K562 (cell line): ENCODE data around the gene HOXB7. TPM values are rescaled to one million over a fixed set of nuclear protein-coding genes. Genes with fewer than 3 reads are reported as not detected.

Source experiments
- CAMTA2 ChIP-seq: fragments of 250-450 bp; sonication (Bioruptor Pico); conservative IDR thresholded peaks from 2 replicates; pipeline ENCODE4 v1.5.1; 2022
- CEBPZ ChIP-seq: fragments of 150-350 bp; IDR thresholded peaks from 2 replicates; pipeline ENCODE4 v1.6.1; 2014; ENCODE audit warnings: low read depth, mild to moderate bottlenecking, low read length, borderline replicate concordance
- FOXK2 ChIP-seq, 2 experiments: fragments of 450-650 bp; IDR thresholded peaks in 1 of 2; conservative IDR thresholded peaks in 1 of 2; 2 replicates each; pipeline ENCODE4 v1.6.1; 2016; ENCODE audit warnings: low read depth in 2 of 2, mild to moderate bottlenecking in 1 of 2
- GATAD2B ChIP-seq: fragments of 450-650 bp; IDR thresholded peaks from 2 replicates; pipeline ENCODE4 v1.6.1; 2017; ENCODE audit warnings: mild to moderate bottlenecking, borderline replicate concordance
- GTF2A2 ChIP-seq: IDR thresholded peaks from 2 replicates; pipeline ENCODE4 v1.6.1; 2016; ENCODE audit warnings: mild to moderate bottlenecking, missing genetic modification characterization, missing compliant biosample characterization
- HNRNPH1 ChIP-seq: fragments of 200-400 bp; formaldehyde crosslinking; optimal IDR thresholded peaks from 2 replicates; pipeline ENCODE3; 2017; ENCODE audit warnings: low read depth, mild to moderate bottlenecking, low read length, moderate library complexity
- NR2C2 ChIP-seq, 2 experiments: fragments of 200-800 bp in 1 of 2; sonication (Bioruptor generic) in 1 of 2; sonication (generic) in 1 of 2; formaldehyde crosslinking in 1 of 2; IDR thresholded peaks; 2 replicates each; pipeline versions ENCODE4 v1.6.1 to v1.8.0; 2016 to 2022; ENCODE audit warnings: mild to moderate bottlenecking in 1 of 2, missing compliant biosample characterization in 1 of 2, missing genetic modification characterization in 1 of 2, missing genetic modification reagents in 1 of 2
- PKNOX1 ChIP-seq: fragments of 450-650 bp; IDR thresholded peaks from 2 replicates; pipeline ENCODE4 v1.6.1; 2016
- SRF ChIP-seq, 2 experiments: fragments of 250-450, 450-650 bp in 1 of 2; sonication (Bioruptor Pico) in 1 of 2; sonication (generic) in 1 of 2; formaldehyde crosslinking; IDR thresholded peaks; 2 replicates each; pipeline versions ENCODE4 v1.5.0 to v1.5.1; 2020 to 2022; ENCODE audit warnings: mild to moderate bottlenecking in 1 of 2, missing genetic modification reagents in 1 of 2
- TAL1 ChIP-seq: fragments of 450-650 bp; IDR thresholded peaks from 2 replicates; pipeline ENCODE4 v1.6.1; 2016; ENCODE audit warnings: mild to moderate bottlenecking
- TCF3 ChIP-seq: sonication (generic); formaldehyde crosslinking; IDR thresholded peaks from 2 replicates; pipeline ENCODE4 v1.4.0; 2020; ENCODE audit warnings: mild to moderate bottlenecking, missing genetic modification reagents
- ZNF639 ChIP-seq, 2 experiments: fragments of 200-800 bp in 1 of 2; sonication (Bioruptor generic) in 1 of 2; sonication (generic) in 1 of 2; formaldehyde crosslinking in 1 of 2; IDR thresholded peaks in 1 of 2; conservative IDR thresholded peaks in 1 of 2; 2 replicates each; pipeline versions ENCODE4 v1.5.0 to v1.6.1; 2016 to 2020; ENCODE audit warnings: missing compliant biosample characterization in 1 of 2, missing genetic modification characterization in 1 of 2, missing genetic modification reagents in 1 of 2
- ZNF778 ChIP-seq: fragments of 450-650 bp; formaldehyde crosslinking; IDR thresholded peaks from 2 replicates; pipeline ENCODE4 v1.4.0; 2020; ENCODE audit warnings: mild to moderate bottlenecking, moderate library complexity
- polyA plus RNA-seq, 8 experiments: library from polyadenylated mRNA; depleted of rRNA in 4 of 8; stranded (reverse) in 5 of 8; unstranded in 3 of 8; fragments of >200 nt; fragmentation: Nextera tagmentation in 2 of 8; fragmentation: Illumina TruSeq in 1 of 8; extraction: Ambion mirVana in 2 of 8; extraction: Trizol in 1 of 8; gene quantifications; 2 replicates each; pipeline versions ENCODE4 v1.2.1 to v1.2.3, GENCODE V29; 2011 to 2014; ENCODE audit warnings: inconsistent platforms in 1 of 8, missing spikeins in 1 of 8
- total RNA-seq, 7 experiments: library from RNA; depleted of rRNA in 6 of 7; stranded (reverse); fragments of >200 nt in 6 of 7; fragmentation: Illumina TruSeq in 2 of 7; extraction: Trizol in 2 of 7; gene quantifications; 2 replicates each; pipeline versions ENCODE4 v1.2.1 to v1.2.3, GENCODE V29; 2011 to 2021; ENCODE audit warnings: low replicate concordance in 1 of 7
- TF ChIP-seq, protein P1 (sequence below): fragments of 250-450 bp; sonication (Bioruptor Pico); IDR thresholded peaks from 2 replicates; pipeline ENCODE4 v1.4.0; 2020; ENCODE audit warnings: borderline replicate concordance
- TF ChIP-seq, protein P2 (sequence below): fragments of 250-450 bp; sonication (Bioruptor Pico); IDR thresholded peaks from 2 replicates; pipeline ENCODE4 v1.4.0; 2020; ENCODE audit warnings: mild to moderate bottlenecking, moderate library complexity, borderline replicate concordance

The HOXB7 gene
- total and polyA plus RNA-seq, 9 of the 15 experiments (the other 6 are each of a cell fraction or from before 2014, with no cell fraction given), result 5.5 to 16.7 (median 8.3) TPM

DNA sequence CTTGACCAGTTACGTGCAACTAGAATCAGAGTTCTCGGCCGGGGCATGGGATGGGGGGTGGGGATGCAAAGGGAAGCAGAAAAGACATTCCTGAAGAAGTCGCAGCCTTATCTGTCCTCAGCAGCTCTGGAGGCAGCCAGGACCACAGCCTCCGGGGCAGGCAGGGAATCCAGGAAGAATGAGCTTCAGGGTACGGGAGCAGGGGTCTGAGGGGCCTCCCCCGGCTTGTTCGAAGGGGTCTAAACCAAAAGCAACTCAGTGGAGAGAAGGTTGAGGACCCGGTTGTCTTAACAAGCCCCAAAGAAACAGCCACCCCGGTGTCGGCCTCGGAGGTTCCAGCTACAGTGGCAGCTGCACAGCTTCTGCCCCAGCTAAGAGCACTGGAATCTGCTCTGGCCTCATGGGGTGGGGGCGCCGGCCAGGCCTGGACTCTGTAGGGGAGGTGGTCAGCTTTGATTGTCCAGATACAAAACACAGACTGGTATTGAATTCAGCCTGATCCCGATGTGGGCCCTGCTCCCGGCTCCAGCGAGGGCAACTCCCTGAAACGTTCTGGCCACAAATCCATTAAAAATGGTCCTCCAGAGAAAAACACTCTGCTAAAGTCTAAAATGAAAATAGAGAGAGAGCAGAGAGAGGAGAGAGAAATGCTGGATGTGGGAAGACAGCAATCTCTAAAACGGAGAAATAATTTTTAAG, 40.3 kb downstream of the HOXB7 start (continued):
- TF ChIP-seq ZNF639 (CRISPR knock-in tag; conservative IDR thresholded peaks at IDR 0.05 in 1 of 2, IDR thresholded peaks at IDR 0.05 in 1 of 2), result 0 out of 4 replicates have a peak, but pooled peaks of 1 of the 2 experiments have one; percentile 36
- TF ChIP-seq, protein P1, sequence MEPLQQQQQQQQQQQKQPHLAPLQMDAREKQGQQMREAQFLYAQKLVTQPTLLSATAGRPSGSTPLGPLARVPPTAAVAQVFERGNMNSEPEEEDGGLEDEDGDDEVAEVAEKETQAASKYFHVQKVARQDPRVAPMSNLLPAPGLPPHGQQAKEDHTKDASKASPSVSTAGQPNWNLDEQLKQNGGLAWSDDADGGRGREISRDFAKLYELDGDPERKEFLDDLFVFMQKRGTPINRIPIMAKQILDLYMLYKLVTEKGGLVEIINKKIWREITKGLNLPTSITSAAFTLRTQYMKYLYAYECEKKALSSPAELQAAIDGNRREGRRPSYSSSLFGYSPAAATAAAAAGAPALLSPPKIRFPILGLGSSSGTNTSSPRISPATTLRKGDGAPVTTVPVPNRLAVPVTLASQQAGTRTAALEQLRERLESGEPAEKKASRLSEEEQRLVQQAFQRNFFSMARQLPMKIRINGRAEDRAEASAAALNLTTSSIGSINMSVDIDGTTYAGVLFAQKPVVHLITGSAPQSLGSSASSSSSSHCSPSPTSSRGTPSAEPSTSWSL (CRISPR knock-in tag), result no peak
- TF ChIP-seq GTF2A2, result no peak
- TF ChIP-seq CAMTA2, result no peak
- TF ChIP-seq NR2C2 (CRISPR knock-in tag; IDR thresholded peaks at IDR 0.05), result no peak
- no peak for TF ChIP-seq NR2C2 (tag; IDR thresholded peaks at IDR 0.05)
- TF ChIP-seq, protein P2, sequence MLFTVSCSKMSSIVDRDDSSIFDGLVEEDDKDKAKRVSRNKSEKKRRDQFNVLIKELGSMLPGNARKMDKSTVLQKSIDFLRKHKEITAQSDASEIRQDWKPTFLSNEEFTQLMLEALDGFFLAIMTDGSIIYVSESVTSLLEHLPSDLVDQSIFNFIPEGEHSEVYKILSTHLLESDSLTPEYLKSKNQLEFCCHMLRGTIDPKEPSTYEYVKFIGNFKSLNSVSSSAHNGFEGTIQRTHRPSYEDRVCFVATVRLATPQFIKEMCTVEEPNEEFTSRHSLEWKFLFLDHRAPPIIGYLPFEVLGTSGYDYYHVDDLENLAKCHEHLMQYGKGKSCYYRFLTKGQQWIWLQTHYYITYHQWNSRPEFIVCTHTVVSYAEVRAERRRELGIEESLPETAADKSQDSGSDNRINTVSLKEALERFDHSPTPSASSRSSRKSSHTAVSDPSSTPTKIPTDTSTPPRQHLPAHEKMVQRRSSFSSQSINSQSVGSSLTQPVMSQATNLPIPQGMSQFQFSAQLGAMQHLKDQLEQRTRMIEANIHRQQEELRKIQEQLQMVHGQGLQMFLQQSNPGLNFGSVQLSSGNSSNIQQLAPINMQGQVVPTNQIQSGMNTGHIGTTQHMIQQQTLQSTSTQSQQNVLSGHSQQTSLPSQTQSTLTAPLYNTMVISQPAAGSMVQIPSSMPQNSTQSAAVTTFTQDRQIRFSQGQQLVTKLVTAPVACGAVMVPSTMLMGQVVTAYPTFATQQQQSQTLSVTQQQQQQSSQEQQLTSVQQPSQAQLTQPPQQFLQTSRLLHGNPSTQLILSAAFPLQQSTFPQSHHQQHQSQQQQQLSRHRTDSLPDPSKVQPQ (CRISPR knock-in tag), result no peak
- no peak for TF ChIP-seq ZNF778 (CRISPR knock-in tag)
- TF ChIP-seq TCF3 (CRISPR knock-in tag), result peak; percentile 63
- TF ChIP-seq PKNOX1, result no peak
- no peak for TF ChIP-seq GATAD2B
- no peak for TF ChIP-seq CEBPZ
- TF ChIP-seq TAL1, result peak; percentile 44
- TF ChIP-seq FOXK2 (conservative IDR thresholded peaks at IDR 0.05 in 1 of 2, IDR thresholded peaks at IDR 0.05 in 1 of 2; ENCODE audit: low read depth in 2 of 2), result no peak
- no peak for TF ChIP-seq HNRNPH1
- no peak for TF ChIP-seq SRF (CRISPR knock-in tag; IDR thresholded peaks at IDR 0.05)
